Common myeloid progenitor, CD34-positive (primary cell): ENCODE measurements around the gene RAB12.

Source experiments
- CTCF ChIA-PET: fragments of 350-600 bp; sonication (Branson Sonifier 250); formaldehyde crosslinking; loops from one replicate; lab custom pipeline; 2021; ENCODE audit warnings: antibody characterized with exemption; lab: Charles Lee
- POLR2A ChIA-PET: fragments of 350-600 bp; sonication (Branson Sonifier 250); formaldehyde crosslinking; loops from one replicate; lab custom pipeline; 2021; ENCODE audit warnings: antibody characterized with exemption; lab: Charles Lee
- DNase-seq, 3 donors: peaks; one replicate each; pipeline versions ENCODE4 v3.0.0 to v3.0.0-alpha.2; 2013
- H3K27ac ChIP-seq, 2 experiments: 1 replicate in 1 of 2; 2 replicates in 1 of 2; pipeline ENCODE4 v1.7.0; 2013; ENCODE audit warnings: inconsistent platforms in 2 of 2, low read length in 2 of 2, mild to moderate bottlenecking in 2 of 2, low read depth in 1 of 2, moderate library complexity in 1 of 2; ENCODE audit not compliant: severe bottlenecking in 2 of 2, insufficient read depth in 1 of 2, poor library complexity in 1 of 2
- H3K27me3 ChIP-seq, 5 experiments: replicated peaks in 2 of 5; 1 replicate in 3 of 5; 2 replicates in 2 of 5; pipeline versions ENCODE4 v1.6.1 to v1.7.0; 2013; ENCODE audit warnings: low read length in 4 of 5, mild to moderate bottlenecking in 2 of 5, moderate library complexity in 2 of 5, inconsistent platforms in 1 of 5; ENCODE audit not compliant: insufficient read depth in 5 of 5, control insufficient read depth in 4 of 5
- H3K36me3 ChIP-seq, 4 experiments: 1 replicate in 2 of 4; 2 replicates in 2 of 4; pipeline versions ENCODE4 v1.6.1 to v1.7.0; 2013; ENCODE audit warnings: low read length in 3 of 4, control low read depth in 1 of 4, mild to moderate bottlenecking in 1 of 4; ENCODE audit not compliant: control insufficient read depth in 4 of 4, insufficient read depth in 4 of 4
- H3K4me1 ChIP-seq, 4 experiments: 1 replicate in 3 of 4; 2 replicates in 1 of 4; pipeline versions ENCODE4 v1.6.1 to v1.7.1; 2013; ENCODE audit warnings: low read length in 3 of 4, mild to moderate bottlenecking in 3 of 4, control low read depth in 1 of 4, inconsistent platforms in 1 of 4, moderate library complexity in 1 of 4; ENCODE audit not compliant: control insufficient read depth in 4 of 4, insufficient read depth in 4 of 4; ENCODE audit errors: control extremely low read depth in 1 of 4
- H3K4me3 ChIP-seq, 7 experiments: 1 replicate in 4 of 7; 2 replicates in 3 of 7; pipeline versions ENCODE4 v1.5.1 to v1.7.0; 2013; ENCODE audit warnings: mild to moderate bottlenecking in 7 of 7, low read length in 6 of 7, moderate library complexity in 6 of 7, inconsistent platforms in 2 of 7, low read depth in 2 of 7, control low read depth in 1 of 7; ENCODE audit not compliant: insufficient read depth in 4 of 7, control insufficient read depth in 1 of 7; ENCODE audit errors: extremely low read depth in 1 of 7
- H3K9me3 ChIP-seq, 5 experiments: 1 replicate in 4 of 5; 2 replicates in 1 of 5; pipeline versions ENCODE4 v1.6.1 to v1.7.1; 2013; ENCODE audit warnings: low read length in 4 of 5, mild to moderate bottlenecking in 2 of 5, inconsistent platforms in 1 of 5, low read depth in 1 of 5, moderate library complexity in 1 of 5; ENCODE audit not compliant: control insufficient read depth in 4 of 5, insufficient read depth in 2 of 5; ENCODE audit errors: control extremely low read depth in 1 of 5
- WGBS: methylation state at CpG from one replicate; pipeline ENCODE4 v1.1.5; 2013; ENCODE audit not compliant: insufficient coverage; 5-methylcytosine and 5-hydroxymethylcytosine counted together

The RAB12 gene

DNA sequence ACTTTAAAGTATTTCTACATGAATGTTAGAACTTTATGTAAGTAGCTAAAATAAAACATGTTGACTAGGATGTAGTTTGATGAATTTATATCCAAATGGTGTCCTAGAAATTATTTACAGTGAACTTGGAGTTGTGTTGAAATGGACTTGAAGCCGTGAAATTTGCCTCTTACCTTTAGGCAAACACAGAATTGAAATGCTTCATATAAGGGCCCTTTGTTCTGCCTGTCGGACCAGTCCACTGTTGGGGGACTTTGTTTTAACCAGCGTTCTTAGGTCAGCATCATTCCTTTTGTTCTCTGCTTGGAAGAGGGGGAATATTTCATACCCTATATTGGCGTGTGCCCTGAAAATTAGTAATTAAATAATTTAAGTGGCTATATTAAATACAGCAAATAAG, 18.3 kb downstream of the RAB12 start:
- peaks cover 3 to 48% (median 30%) of the 10 kb centered on the region in 4 experiments for H3K36me3 ChIP-seq
- H3K27me3 ChIP-seq: no peaks in the 10 kb centered on the region
- POLR2A ChIA-PET: no interaction called here
- peaks cover 0 to under 1% (median 0%) of the 10 kb centered on the region in 5 experiments for H3K9me3 ChIP-seq
- no peak for DNase-seq
- WGBS: no CpG with 5 or more reads among the region's 4 CpGs
- no peak overlapping the region for H3K4me3 ChIP-seq
- no peak overlapping the region for H3K27ac ChIP-seq
- H3K4me1 ChIP-seq: peaks cover 3 to 13% (median 9%) of the 10 kb centered on the region in 4 experiments
- CTCF ChIA-PET: interaction anchor here (1.1 kb wide), 1 partner anchor 13 kb away, joined by 4 read pairs; no protein-coding TSS in a partner anchor

GRCh38 chr18:8629602-8630001, 20.4 kb downstream of the RAB12 start:
- Histone ChIP-seq H3K9me3 (no peaks in the 10 kb centered on the region), H3K27me3 (no peaks in the 10 kb centered on the region), H3K27ac (no peak overlapping the region), H3K4me3 (no peak overlapping the region), H3K36me3 (peaks cover 12 to 66% (median 44%) of the 10 kb centered on the region in 4 experiments), H3K4me1 (no peaks in the 10 kb centered on the region)
- CTCF ChIA-PET: interaction anchor here (1.3 kb wide), 1 partner anchor 11 kb away, joined by 3 read pairs; no protein-coding TSS in a partner anchor
- DNase-seq: no peak
- POLR2A ChIA-PET: no interaction called here
- WGBS: 100% methylated on average over 1 of the region's 3 CpGs

- Histone ChIP-seq H3K4me3 (no peak overlapping the region), H3K4me1 (no peaks in the 10 kb centered on the region), H3K27ac (no peak overlapping the region), H3K27me3 (no peaks in the 10 kb centered on the region), H3K9me3 (no peaks in the 10 kb centered on the region), H3K36me3 (peaks cover 12 to 67% (median 45%) of the 10 kb centered on the region in 4 experiments)
- no CpG with 5 or more reads among the region's 2 CpGs for WGBS
- DNase-seq: no peak
- ChIA-PET POLR2A (interaction anchor here (0.6 kb wide), 1 partner anchor 98 kb away, joined by 3 read pairs; no protein-coding TSS in a partner anchor), CTCF (interaction anchor here (0.9 to 1.3 kb wide), 2 partner anchors 10 to 66 kb away, joined by 3 read pairs; no protein-coding TSS in a partner anchor)
These were observed 21.3 kb downstream of the RAB12 start for GRCh38 chr18:8630546-8630945.

- Histone ChIP-seq H3K4me3 (no peak overlapping the region), H3K27ac (no peak overlapping the region), H3K9me3 (no peaks in the 10 kb centered on the region), H3K36me3 (peaks cover 12 to 66% (median 44%) of the 10 kb centered on the region in 4 experiments), H3K4me1 (no peaks in the 10 kb centered on the region), H3K27me3 (no peaks in the 10 kb centered on the region)
- ChIA-PET CTCF (interaction anchor here (0.9 kb wide), 1 partner anchor 65 kb away, joined by 3 read pairs; no protein-coding TSS in a partner anchor), POLR2A (no interaction called here)
- no peak for DNase-seq
- 97% methylated on average over 3 of the region's 5 CpGs for WGBS
These were observed 22.0 kb downstream of the RAB12 start for GRCh38 chr18:8631265-8631664.

DNA sequence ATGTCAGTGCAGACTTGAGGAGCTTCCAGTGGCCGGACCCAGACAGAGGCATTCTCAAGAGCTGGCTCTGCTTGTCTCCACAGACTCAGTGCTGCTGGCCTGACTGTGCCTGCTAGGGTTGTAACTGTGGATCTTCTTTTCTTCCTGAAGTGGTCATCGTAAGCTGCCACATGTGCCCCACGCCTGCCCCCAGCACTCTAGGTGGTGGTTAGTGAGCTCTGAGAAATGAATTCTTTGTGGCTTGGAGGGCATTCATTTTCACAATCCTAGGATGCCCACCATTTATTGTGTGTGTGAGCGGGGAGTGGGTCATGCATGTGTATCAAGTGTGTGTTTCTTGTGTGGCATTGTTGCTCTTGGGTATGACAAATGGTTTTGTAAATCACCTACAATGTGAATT, 23.1 kb downstream of the RAB12 start:
- peaks cover 15 to 63% (median 40%) of the 10 kb centered on the region in 4 experiments for H3K36me3 ChIP-seq
- POLR2A ChIA-PET: no interaction called here

DNA sequence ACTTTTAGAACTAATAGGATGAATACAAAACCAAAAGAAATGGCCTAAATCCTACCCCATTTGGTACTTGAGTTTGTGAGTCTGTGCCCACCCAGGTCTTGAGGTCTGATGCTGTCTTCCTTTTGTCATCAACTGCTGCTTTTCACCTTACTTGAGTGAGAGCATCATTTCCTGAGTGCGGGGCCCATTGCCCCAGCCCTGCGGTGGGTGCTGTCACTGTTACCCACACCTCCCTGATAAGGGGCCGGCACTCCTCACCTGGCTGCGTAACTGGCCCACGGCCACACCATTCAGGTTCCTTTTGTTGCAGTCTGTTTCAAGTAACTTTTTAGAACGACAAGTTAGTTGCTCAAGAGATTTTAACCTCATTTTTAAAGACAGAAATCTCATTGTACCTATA, 25.3 kb downstream of the RAB12 start:
- Histone ChIP-seq H3K36me3 (peaks cover 13 to 67% (median 51%) of the 10 kb centered on the region in 4 experiments), H3K27ac (no peak overlapping the region), H3K9me3 (no peaks in the 10 kb centered on the region), H3K27me3 (no peaks in the 10 kb centered on the region), H3K4me1 (no peaks in the 10 kb centered on the region), H3K4me3 (no peak overlapping the region)
- WGBS: 100% methylated on average over 5 of the region's 6 CpGs
- ChIA-PET POLR2A (no interaction called here), CTCF (no interaction called here)
- no peak for DNase-seq

More for the DNA sequence above, 23.1 kb downstream of the RAB12 start:
- CTCF ChIA-PET: no interaction called here
- no peaks in the 10 kb centered on the region for H3K9me3 ChIP-seq
- no peaks in the 10 kb centered on the region for H3K4me1 ChIP-seq
- H3K4me3 ChIP-seq: no peak overlapping the region
- H3K27me3 ChIP-seq: no peaks in the 10 kb centered on the region
- no peak for DNase-seq
- no peak overlapping the region for H3K27ac ChIP-seq
- WGBS: 100% methylated on average over 1 of the region's 4 CpGs

GRCh38 chr18:8635087-8635486, 25.9 kb downstream of the RAB12 start:
- H3K4me1 ChIP-seq: no peaks in the 10 kb centered on the region
- no peaks in the 10 kb centered on the region for H3K27me3 ChIP-seq
- WGBS: 100% methylated on average over 2 of the region's 3 CpGs
- peaks cover 12 to 70% (median 55%) of the 10 kb centered on the region in 4 experiments for H3K36me3 ChIP-seq
- no peak overlapping the region for H3K27ac ChIP-seq
- no peak overlapping the region for H3K4me3 ChIP-seq
- ChIA-PET POLR2A (no interaction called here), CTCF (no interaction called here)
- no peak for DNase-seq
- H3K9me3 ChIP-seq: no peaks in the 10 kb centered on the region
